BJ (cell line): ENCODE results near the gene FNBP1. TPM values are rescaled to one million over a fixed set of nuclear protein-coding genes. Genes with fewer than 3 reads are reported as not detected.
"Not testable (repeated sequence)": the region's sequence is repeated elsewhere in the genome, so short reads cannot be mapped to it uniquely, and the experiment has no call there.

Experiments
- CTCF ChIA-PET: fragments of 350-600 bp; formaldehyde crosslinking; extraction: SDS; loops from one replicate; lab custom pipeline; 2021; ENCODE audit warnings: antibody characterized with exemption, inconsistent platforms; lab: Yijun Ruan, JAX
- POLR2A ChIA-PET: fragments of 300-600 bp; sonication (Branson Sonifier 250); formaldehyde crosslinking; extraction: SDS; loops from one replicate; lab custom pipeline; 2021; ENCODE audit warnings: antibody characterized with exemption; lab: Charles Lee
- DNase-seq: peaks from one replicate; pipeline ENCODE4 v3.0.0-alpha.2; 2011; ENCODE audit warnings: low read depth
- H3K27me3 ChIP-seq: 2 replicates; pipeline ENCODE4 v1.6.0; 2011; ENCODE audit warnings: low read length; ENCODE audit not compliant: control insufficient read depth, insufficient read depth
- H3K36me3 ChIP-seq: 2 replicates; pipeline ENCODE4 v1.5.1; 2011; ENCODE audit warnings: low read length; ENCODE audit not compliant: control insufficient read depth, insufficient read depth
- H3K4me3 ChIP-seq: 2 replicates; pipeline ENCODE4 v1.5.1; 2011; ENCODE audit warnings: low read depth, mild to moderate bottlenecking, control low read depth, low read length
- CTCF ChIP-seq: IDR thresholded peaks from 2 replicates; pipeline ENCODE4 v1.5.1; 2011; ENCODE audit warnings: low read depth, mild to moderate bottlenecking, control low read depth, inconsistent platforms, low read length, moderate library complexity; ENCODE audit not compliant: insufficient read depth
- polyA plus RNA-seq: library from polyadenylated mRNA; depleted of rRNA; stranded (reverse); fragments of >200 nt; gene quantifications from 2 replicates; pipeline ENCODE4 v1.2.3, GENCODE V29; 2011

Gene FNBP1
- polyA plus RNA-seq, 1 experiment = 7.8 TPM

- DNase-seq = no peak
- Histone ChIP-seq H3K27me3 (no peaks in the 10 kb centered on the region), H3K36me3 (peaks cover 6% of the 10 kb centered on the region), H3K4me3 (no peak overlapping the region)
- POLR2A ChIA-PET = no interaction called here
- no peak for TF ChIP-seq CTCF
- CTCF ChIA-PET = interaction anchor here (0.6 kb wide), 1 partner anchor 14 kb away, joined by 3 read pairs; no protein-coding TSS in a partner anchor
Measured at GRCh38 chr9:129894120-129894823, 148.7 kb downstream of the FNBP1 start.

GRCh38 chr9:129891569-129891968, 151.4 kb downstream of the FNBP1 start:
- no peak for DNase-seq
- Histone ChIP-seq H3K27me3 (no peaks in the 10 kb centered on the region), H3K36me3 (peaks cover 9% of the 10 kb centered on the region), H3K4me3 (no peak overlapping the region)
- POLR2A ChIA-PET = no interaction called here
- CTCF ChIA-PET = interaction anchor here (0.6 kb wide), 1 partner anchor 290 kb away, joined by 3 read pairs; no protein-coding TSS in a partner anchor
- no peak for TF ChIP-seq CTCF

- DNase-seq, H3K4me3 ChIP-seq, CTCF ChIA-PET, H3K27me3 ChIP-seq, H3K36me3 ChIP-seq, POLR2A ChIA-PET: not testable (repeated sequence)
Measured at GRCh38 chr9:129890718-129891299, 152.2 kb downstream of the FNBP1 start.

- ChIA-PET POLR2A (interaction anchor here (0.7 kb wide), 1 partner anchor 312 kb away, joined by 7 read pairs; no protein-coding TSS in a partner anchor), CTCF (no interaction called here)
- DNase-seq = no peak
- no peak overlapping the region for H3K4me3 ChIP-seq
- H3K27me3 ChIP-seq = no peaks in the 10 kb centered on the region
- TF ChIP-seq CTCF = no peak
- H3K36me3 ChIP-seq = peaks cover 8% of the 10 kb centered on the region
Measured at GRCh38 chr9:129889941-129890717, 152.9 kb downstream of the FNBP1 start.

- H3K4me3 ChIP-seq = no peak overlapping the region
- H3K36me3 ChIP-seq = peaks cover 6% of the 10 kb centered on the region
- TF ChIP-seq CTCF = no peak
- DNase-seq = no peak
- H3K27me3 ChIP-seq = no peaks in the 10 kb centered on the region
- ChIA-PET POLR2A (interaction anchor here (0.6 to 0.7 kb wide), 2 partner anchors 34 to 313 kb away, joined by 3 to 7 read pairs; no protein-coding TSS in a partner anchor), CTCF (interaction anchor here (0.7 kb wide), 1 partner anchor 10 kb away, joined by 3 read pairs; no protein-coding TSS in a partner anchor)
Measured at GRCh38 chr9:129889122-129889940, 153.7 kb downstream of the FNBP1 start.
